HG03135 (cell line): ENCODE results near the gene IRF2.
"Not testable (repeated sequence)": the region's sequence is repeated elsewhere in the genome, so short reads cannot be mapped to it uniquely, and the experiment has no call there.

Experiments
- ATAC-seq: cut with Tn5 transposase; IDR thresholded peaks from one replicate; pipeline ENCODE4 v1.9.1; 2021; ENCODE audit warnings: mild to moderate bottlenecking, moderate library complexity; ENCODE audit not compliant: unreplicated experiment

Gene IRF2

GRCh38 chr4:184392748-184393559, 81.4 kb downstream of the IRF2 start:
- ATAC-seq, result no peak

GRCh38 chr4:184392316-184392715, 82.0 kb downstream of the IRF2 start:
- ATAC-seq, result no peak

DNA sequence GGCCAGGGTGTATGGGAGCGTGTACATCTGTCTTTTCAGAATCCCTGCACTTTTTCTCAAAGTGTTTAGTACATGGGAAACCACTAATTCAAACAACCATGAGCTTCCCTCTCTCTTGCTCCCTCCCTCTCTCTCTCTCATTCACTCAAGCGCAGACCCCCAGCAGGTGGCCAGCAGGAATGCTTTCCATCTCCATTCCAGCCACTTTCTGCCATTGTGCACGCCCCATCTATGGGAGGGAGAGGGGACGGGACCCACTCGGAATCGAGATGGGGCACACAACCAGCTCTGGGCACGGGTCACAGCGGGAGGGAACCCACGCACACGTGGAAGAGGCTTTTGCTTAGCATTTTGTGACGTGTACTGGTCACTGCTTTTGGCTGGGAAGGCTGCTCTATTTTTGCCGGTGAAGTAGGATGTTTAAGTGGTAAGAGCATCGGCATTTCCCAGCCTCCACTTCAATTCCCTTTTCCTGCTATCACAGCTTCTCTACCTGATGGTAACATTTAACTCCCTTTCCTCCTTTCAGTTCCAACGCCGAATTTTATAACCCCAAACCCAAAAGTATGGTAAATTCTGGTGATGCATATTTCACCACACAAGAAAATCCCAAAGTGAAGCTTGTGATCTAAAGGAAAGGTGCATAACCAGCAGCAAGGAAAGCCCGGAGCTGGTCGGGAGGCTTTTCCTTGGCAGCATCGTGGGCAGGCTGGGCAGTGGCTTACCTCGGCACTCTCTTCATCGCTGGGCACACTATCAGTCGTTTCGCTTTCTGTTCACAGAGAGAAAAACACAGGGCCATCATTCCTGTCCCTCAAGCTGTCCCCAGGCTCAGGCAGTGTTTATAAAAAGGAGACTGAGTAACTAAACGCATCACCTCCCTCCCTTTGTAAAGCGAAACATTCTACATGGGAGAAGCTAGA, 84.1 kb downstream of the IRF2 start:
- ATAC-seq, result no peak

DNA sequence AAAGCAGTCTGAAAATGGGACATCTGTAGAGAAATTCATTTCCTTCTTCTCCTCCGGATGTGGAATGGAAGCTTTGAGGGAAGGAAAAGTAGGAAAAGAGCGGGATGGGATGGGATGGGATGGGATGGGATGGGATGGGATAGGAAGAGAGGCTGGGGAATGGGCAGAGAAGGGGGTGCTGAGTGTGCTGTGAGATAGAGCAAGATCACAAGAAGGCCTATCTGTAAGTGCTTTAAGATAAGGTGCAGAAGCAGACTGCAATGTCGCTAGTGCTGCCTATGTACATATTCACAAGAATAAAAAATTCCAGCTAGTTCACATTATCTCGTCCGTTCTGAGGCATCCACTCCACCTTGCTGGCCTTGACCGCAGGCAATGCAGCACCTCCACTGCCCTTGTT, 86.2 kb downstream of the IRF2 start:
- ATAC-seq, result no peak

DNA sequence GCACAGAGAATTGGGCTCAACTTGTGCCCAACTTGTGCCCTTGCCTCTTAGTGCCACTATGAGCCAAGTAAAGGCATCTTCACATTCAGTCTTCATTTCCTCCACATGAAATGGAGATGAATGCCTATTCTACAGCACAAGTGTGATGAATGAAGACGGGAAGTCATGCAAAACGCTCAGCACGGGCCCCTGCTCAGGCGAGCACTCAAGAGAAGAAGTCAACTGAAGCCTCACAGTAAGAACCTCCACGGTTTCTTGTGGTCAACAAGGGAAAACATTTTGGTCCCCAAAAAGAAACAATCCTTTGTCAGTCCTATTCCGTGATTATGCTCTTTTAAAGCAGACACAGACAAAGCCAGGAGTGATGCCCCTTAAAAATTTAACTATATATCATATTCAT, 87.0 kb downstream of the IRF2 start:
- ATAC-seq, result no peak

DNA sequence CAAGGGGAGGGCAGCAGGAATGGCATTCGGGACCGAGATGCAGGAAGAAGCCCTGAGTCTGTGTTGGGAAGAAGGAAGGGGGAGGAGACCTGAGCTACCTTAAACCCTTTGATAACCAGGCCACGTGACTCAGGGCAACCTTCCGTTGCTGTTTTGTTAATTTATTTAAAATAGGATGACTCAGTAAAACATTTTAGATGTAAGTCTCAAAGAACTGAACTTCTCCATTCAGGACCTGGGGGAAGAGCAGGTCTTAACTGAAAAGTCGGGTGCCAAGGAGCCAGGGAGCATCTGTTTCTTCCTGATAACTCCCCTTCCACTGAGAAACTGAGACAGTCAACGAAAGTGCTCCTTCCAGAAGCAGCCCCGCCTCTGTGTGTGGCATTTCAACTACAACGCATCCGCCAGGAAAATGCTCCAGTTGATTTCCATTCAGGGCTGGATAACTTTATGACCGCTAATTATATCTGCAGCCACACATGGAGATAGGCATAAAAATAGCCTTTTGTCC, 88.0 kb downstream of the IRF2 start:
- no peak for ATAC-seq

DNA sequence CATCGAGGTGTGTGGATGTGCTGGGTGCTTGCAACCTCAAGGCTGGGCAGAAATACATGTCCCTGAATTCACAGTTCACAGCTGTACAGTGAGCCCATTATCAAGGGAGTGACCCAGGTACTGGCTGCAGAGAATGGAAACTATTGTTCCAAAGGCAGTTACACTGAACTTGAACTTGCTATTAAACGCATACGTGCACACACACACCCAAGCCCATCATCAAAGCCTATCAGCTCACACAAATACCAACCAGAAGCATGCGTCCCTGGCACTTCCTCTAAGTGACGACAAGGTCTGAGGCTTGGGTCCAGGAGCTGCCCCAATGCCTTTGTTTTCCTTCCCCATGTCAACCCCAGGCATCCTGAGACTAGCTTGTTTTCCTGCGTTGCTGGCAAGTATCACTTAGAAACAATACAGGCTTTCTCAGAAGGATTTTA, 88.6 kb downstream of the IRF2 start:
- no peak for ATAC-seq

DNA sequence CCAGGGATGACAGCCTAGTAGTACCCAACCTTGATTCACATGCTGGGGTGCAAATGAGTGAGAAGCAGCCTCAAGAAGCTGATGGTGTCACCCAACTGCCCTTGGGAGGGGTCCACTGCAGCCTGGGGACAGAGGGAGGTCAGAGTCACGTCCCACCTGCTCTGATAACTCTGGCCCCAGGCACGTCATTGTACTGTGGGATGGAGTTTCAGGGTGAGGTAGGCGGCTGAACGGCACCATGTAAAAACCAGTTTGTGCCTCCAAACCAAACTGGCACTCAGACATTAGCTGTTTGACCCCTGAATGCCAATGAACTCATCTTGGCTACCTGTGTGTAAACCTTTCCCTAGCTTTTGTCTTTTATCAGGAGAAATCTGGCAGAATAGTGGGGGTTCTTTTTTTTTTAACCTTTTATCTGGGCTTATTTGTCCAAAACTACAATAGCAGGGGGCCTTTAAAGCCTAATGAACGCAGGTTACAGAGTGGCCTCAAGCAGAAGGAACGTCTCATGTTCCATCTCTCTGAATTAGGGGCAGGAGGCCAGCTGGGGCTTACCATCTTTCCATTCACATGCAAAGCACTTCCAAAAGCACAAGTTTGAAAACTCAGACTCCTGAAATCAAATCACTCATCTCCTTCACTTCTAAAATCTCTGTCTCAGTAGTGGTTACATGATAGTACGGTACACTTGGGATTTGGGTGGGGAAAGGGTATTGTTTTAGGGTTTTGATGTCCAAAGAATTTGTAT, 89.4 kb downstream of the IRF2 start:
- peak; percentile 27 for ATAC-seq

GRCh38 chr4:184384056-184384809, 90.1 kb downstream of the IRF2 start:
- peak; percentile 79 for ATAC-seq

- ATAC-seq, result no peak
Measured at GRCh38 chr4:184383497-184384055, 90.8 kb downstream of the IRF2 start.

GRCh38 chr4:184382189-184382846, 92.0 kb downstream of the IRF2 start:
- no peak for ATAC-seq

- no peak for ATAC-seq
Measured at GRCh38 chr4:184380707-184381106, 93.6 kb downstream of the IRF2 start.

DNA sequence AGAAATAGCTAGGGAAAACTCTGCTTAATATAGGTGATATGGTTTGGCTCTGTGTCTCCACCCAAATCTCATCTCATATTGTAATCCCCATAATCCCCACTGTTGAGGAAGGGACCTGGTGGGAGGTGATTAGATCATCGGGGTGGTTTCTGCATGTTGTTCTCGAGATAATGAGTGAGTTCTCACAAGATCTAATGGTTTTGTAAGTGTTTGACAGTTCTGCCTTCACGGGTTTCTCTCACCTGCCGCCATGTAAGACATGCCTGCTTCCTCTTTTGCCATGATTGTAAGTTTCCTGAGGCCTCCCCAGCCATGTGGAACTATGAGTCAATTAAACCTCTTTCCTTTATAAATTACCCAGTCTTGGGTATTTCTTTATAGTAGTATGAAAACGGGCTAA, 94.1 kb downstream of the IRF2 start:
- ATAC-seq, result not testable (repeated sequence)

DNA sequence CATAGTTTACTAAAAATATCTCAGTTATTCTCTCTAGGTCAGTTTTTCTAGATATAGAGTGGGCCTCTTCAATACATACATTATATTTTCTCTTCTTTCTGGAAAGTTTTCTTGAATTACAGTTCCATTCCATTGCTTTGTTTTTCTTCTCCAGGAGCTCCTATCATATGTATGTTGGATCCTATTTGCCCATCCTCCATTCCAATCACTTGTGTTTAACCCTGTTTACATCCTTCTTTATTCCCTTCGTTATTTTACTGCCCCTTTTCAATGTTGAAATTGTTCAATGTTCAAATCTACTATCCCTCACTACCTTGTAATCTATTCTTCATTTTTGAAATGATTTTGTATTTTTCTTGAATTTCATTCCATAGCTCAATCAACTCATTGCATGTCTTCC, 97.4 kb downstream of the IRF2 start:
- no peak for ATAC-seq

DNA sequence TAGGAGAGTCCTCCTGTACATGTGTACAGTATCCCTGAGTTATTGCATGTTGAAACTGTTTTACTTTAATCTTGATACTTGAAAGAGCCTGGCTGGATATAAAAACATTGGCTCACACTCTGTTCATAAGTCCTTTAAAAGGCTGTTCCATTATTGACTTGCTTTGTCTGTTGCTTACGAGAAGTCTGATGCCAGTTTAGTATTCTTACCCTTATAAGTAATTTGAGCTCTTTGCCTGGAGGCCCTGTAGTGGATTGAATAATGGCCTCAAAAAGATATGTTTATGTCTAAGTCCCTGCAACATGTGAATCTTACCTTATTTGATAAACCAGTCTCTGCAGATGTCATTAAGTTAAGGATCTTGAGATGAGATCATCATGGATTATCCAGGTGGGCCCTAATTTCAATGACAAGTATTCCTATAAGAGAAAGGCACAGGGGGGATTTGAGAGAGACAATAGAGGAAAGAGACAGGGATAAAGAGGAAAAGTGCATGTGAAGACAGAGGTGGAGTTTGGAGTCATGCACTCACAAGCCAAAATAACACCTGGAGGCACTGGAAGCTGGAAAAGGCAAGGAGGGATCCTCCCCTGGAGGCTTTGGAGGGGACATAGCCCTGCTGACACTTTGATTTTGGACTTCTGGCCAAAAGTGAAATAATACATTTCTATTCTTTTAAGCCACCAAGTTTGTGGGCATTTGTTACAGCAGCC, 98.1 kb downstream of the IRF2 start:
- no peak for ATAC-seq

DNA sequence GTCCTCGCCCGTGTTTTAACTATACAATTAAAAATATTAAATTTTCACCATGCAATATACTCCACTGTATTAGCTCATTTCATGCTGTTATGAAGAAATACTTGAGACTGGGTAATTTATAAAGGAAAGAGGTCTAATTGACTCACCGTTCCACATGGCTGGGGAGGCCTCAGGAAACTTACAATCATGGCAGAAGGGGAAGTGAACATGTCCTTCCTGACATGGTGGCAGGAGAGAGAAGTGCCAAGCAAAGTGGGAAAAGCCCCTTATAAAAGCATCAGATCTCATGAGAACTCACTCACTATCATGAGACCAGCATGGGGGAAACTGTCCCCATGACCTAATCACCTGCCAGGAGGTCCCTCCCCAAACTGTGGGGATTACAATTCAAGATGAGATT, 98.7 kb downstream of the IRF2 start:
- not testable (repeated sequence) for ATAC-seq

- no peak for ATAC-seq
Measured at GRCh38 chr4:184375027-184375426, 99.3 kb downstream of the IRF2 start.

- ATAC-seq, result no peak
Measured at GRCh38 chr4:184373886-184374405, 100.4 kb downstream of the IRF2 start.

DNA sequence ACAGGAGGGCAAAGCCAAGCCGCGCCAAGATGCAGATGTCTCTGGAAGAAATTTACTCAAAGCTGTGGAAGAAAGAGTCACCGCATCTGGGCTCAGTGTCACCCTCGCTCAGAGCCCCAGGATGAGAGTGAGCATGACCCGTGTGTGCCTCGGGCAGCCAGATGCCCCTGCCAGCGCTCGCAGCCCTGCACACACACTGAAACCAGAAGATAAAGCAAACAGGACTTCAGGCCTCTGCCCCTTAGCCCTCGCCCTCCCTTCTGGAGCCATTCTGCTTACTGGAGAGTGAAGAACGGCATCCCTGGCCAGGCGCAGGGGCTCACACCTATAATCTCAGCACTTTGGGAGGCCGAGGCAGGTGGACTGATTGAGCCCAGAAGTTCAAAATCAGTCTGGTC, 103.0 kb downstream of the IRF2 start:
- ATAC-seq, result no peak
